Measurements from ENCODE around the gene MAPKBP1. TPM values are rescaled to one million over a fixed set of nuclear protein-coding genes. Genes with fewer than 3 reads are reported as not detected.

Gene MAPKBP1
- total RNA-seq, 1 donor, result 36.7 TPM

DNA sequence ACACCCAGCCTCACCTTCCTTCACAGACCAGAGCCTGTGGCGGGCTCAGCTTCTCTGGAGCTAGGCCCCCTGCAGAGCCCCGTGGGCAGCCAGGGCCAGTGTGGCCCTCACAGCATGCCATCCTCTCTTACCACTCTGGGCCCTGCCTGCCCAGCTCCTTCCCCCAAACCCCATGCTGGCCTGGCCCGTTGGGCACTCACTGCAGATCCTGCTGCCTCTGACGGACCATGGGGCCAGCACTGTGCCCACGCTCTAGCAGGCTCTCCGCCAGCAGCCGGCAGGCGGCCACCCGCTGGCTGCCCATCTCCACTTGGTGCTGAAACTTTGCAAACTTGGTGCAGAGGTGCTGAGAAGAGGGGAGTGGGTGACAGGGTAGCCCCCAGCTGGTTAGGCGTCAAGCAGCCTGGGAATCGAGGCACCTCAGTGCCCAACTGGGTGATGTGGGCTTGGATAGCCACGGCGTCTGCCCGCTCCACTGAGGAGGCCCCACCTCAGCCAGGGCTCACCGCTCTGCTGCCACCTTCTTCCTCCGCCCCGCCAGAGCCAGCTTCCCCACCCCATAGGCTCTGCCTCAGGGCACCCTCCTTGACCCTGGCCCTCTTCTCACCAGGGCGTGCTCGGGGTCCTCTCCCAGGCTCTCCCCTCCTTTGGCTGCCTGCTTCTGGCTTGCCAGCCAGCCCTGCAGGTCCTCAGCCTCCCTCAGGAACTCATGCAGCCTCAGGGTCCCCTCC, 97.1 kb downstream of the MAPKBP1 start:
- H3K4me3 ChIP-seq (ENCODE audit: low read depth, low read length), result no peak overlapping the region
- TF ChIP-seq, protein P1, sequence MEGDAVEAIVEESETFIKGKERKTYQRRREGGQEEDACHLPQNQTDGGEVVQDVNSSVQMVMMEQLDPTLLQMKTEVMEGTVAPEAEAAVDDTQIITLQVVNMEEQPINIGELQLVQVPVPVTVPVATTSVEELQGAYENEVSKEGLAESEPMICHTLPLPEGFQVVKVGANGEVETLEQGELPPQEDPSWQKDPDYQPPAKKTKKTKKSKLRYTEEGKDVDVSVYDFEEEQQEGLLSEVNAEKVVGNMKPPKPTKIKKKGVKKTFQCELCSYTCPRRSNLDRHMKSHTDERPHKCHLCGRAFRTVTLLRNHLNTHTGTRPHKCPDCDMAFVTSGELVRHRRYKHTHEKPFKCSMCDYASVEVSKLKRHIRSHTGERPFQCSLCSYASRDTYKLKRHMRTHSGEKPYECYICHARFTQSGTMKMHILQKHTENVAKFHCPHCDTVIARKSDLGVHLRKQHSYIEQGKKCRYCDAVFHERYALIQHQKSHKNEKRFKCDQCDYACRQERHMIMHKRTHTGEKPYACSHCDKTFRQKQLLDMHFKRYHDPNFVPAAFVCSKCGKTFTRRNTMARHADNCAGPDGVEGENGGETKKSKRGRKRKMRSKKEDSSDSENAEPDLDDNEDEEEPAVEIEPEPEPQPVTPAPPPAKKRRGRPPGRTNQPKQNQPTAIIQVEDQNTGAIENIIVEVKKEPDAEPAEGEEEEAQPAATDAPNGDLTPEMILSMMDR (IDR thresholded peaks at IDR 0.05; ENCODE audit: insufficient read depth, low read depth, low read length), result no peak
- no peak for DNase-seq (ENCODE audit: low read depth)

DNA sequence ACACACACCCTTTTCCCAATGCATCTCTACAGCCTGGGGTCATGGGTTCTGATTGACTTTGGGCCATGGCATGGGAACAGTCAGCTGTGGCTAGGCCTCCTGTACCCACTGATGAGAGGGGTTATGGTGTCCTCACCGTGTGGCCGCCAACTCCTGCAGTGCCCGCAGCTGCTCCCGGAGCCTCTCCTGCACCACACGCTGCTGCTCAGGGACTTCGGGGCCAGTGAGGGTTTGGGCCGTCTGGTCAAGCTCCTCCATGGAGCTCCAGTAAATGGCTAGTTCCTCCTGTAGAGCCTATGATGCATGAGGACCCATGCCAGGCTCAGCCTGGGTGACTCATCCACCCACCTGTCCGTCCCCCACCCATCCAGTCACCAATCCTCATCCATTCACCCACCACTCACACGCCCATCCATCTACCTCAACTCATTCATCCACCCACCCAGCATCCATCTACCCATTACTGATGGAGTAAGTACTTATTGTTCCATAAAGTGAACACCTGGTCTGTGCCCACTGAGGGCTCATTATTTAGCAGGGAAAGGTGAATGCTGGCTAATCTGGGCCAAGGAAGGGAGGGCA, 98.0 kb downstream of the MAPKBP1 start:
- TF ChIP-seq, protein P1 (IDR thresholded peaks at IDR 0.05; ENCODE audit: insufficient read depth, low read depth, low read length), result no peak
- no peak overlapping the region for H3K4me3 ChIP-seq (ENCODE audit: low read depth, low read length)

DNA sequence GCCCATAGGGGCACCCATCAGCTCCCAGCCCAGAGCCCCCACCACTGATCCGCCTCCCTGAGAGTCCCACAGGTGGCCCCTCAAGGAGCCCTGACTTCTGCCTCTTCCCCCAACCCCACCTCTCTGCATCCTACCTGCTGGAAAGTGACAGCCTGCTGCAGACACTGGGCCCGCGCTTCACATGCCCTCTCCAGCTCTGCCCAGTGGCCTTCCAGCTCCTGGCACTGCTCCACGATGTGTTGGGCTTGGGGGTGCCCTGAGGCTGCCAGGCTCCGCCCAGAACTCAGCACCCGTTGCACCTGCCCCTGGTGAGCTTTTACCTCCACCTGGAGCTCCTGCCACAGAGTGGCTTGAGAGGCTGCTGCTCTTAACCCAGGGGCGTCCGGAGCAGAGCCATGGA, 99.4 kb downstream of the MAPKBP1 start:
- H3K4me3 ChIP-seq (ENCODE audit: low read depth, low read length), result no peak overlapping the region
- TF ChIP-seq, protein P1 (IDR thresholded peaks at IDR 0.05; ENCODE audit: insufficient read depth, low read depth, low read length), result no peak
- DNase-seq (ENCODE audit: low read depth), result no peak

More for the DNA sequence above, 98.0 kb downstream of the MAPKBP1 start:
- DNase-seq (ENCODE audit: low read depth), result no peak

DNA sequence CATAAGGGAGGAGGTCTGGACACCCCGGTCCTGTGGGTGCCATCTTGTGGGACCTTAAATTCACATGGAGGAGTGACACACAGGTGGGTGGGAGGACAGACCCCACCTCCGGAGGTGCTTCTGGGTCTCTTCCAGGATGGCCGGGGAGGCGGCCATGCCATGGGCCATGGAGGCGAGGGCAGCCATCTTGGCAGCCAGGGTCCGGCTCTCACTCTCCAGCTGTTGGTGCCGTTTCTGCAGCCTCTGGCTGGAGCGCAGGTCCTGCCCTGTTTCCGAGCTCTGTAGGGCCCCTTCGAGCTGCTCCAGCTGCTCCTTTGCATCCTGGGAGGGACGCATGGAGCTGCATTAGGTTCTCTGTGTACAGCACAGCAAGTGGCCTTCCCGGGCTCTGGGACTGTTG, 100.5 kb downstream of the MAPKBP1 start:
- TF ChIP-seq, protein P1 (IDR thresholded peaks at IDR 0.05; ENCODE audit: insufficient read depth, low read depth, low read length), result no peak
- H3K4me3 ChIP-seq (ENCODE audit: low read depth, low read length), result no peak overlapping the region
- no peak for DNase-seq (ENCODE audit: low read depth)

DNA sequence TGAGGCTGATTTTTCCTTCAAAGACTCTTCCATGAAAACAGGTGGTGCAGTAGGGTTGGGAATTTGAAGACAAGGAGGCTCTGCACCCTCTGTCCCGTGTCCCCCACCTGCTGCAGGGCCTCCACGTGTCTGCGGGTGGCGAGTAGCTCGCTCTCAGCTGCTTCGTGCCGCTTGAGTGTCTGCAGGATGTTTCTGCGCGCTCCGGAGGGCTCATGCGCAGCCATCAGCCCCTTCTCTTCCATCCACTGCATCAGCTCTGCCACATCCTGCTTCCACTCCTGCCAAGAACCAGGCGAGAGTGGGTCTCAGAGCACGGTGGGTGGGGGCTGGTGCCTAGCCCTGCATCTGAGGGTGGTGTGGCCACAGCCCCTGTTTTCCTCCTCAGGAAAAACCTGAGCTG, 101.7 kb downstream of the MAPKBP1 start:
- DNase-seq (ENCODE audit: low read depth), result no peak
- no peak overlapping the region for H3K4me3 ChIP-seq (ENCODE audit: low read depth, low read length)
- TF ChIP-seq, protein P1 (IDR thresholded peaks at IDR 0.05; ENCODE audit: insufficient read depth, low read depth, low read length), result no peak

DNA sequence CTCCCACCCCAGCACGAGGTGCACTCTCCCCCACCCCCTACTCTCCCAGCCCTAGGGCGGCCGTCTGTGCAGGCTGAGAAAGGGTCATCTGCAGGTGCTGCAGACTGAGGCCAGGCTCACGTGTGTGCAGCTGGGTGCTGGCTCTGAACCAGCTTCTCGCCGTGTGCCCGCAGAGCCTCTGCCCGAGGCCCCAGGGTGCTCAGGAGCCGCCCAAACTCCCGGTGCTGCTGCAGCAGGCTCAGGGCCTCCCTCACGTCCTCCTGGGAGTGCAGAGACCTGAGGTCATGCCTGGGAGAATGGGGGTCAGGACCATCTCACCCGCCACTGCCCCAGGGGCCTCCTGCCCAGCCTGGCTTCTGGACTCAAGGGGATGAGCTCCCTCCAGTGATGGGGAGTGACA, 102.4 kb downstream of the MAPKBP1 start:
- DNase-seq (ENCODE audit: low read depth), result no peak
- TF ChIP-seq, protein P1 (IDR thresholded peaks at IDR 0.05; ENCODE audit: insufficient read depth, low read depth, low read length), result no peak
- no peak overlapping the region for H3K4me3 ChIP-seq (ENCODE audit: low read depth, low read length)

Small RNAs within 50 kb of the gene (small RNA-seq; reads per million reads assigned to genes)
- not detected for gene JMJD7-PLA2G4B
- gene MIR4310, result not detected
- not detected for gene RNA5SP393

Other genes starting within 250 kb of the MAPKBP1 start
- 14.8 and 26.8 TPM in 2 replicates for gene RPAP1, start 230.2 kb upstream of the MAPKBP1 start, total RNA-seq
- 13.8 and 14.5 TPM in 2 replicates for gene TYRO3, start 215.3 kb upstream of the MAPKBP1 start, total RNA-seq
- 27.7 and 41.5 TPM in 2 replicates for gene MGA, start 114.1 kb upstream of the MAPKBP1 start, total RNA-seq
- 2.2 and 3.5 TPM in 2 replicates for gene JMJD7, start 53.6 kb downstream of the MAPKBP1 start, total RNA-seq
- 0.97 and 1.3 TPM in 2 replicates for gene PLA2G4B, start 64.4 kb downstream of the MAPKBP1 start, total RNA-seq
- 0.32 and 0.43 TPM in 2 replicates for gene SPTBN5, start 119.6 kb downstream of the MAPKBP1 start, total RNA-seq
- gene EHD4, start 198.1 kb downstream of the MAPKBP1 start, total RNA-seq, result 18.0 and 19.0 TPM in 2 replicates
- gene PLA2G4E, start 246.6 kb downstream of the MAPKBP1 start, total RNA-seq, result not detected in 2 replicates